Endodermal cell (in vitro differentiated cells): ENCODE measurements around the gene PHF21B. TPM values are rescaled to one million over a fixed set of nuclear protein-coding genes. Genes with fewer than 3 reads are reported as not detected.

Experiments
- DNase-seq: peaks from one replicate; pipeline ENCODE4 v3.0.0-alpha.2; 2017
- H3K27ac ChIP-seq: 2 replicates; pipeline ENCODE4 v1.5.1; 2013; ENCODE audit warnings: mild to moderate bottlenecking, low read depth, low read length, moderate library complexity
- H3K27me3 ChIP-seq: 2 replicates; pipeline ENCODE4 v1.6.1; 2013; ENCODE audit warnings: mild to moderate bottlenecking, low read length, moderate library complexity; ENCODE audit not compliant: insufficient read depth, control insufficient read depth, poor library complexity, severe bottlenecking
- H3K36me3 ChIP-seq: 2 replicates; pipeline ENCODE4 v1.7.0; 2013; ENCODE audit warnings: mild to moderate bottlenecking, low read length, moderate library complexity; ENCODE audit not compliant: control insufficient read depth, insufficient read depth
- H3K4me1 ChIP-seq: one replicate; pipeline ENCODE4 v1.7.0; 2013; ENCODE audit warnings: low read length; ENCODE audit not compliant: control insufficient read depth, insufficient read depth
- H3K4me3 ChIP-seq: 2 replicates; pipeline ENCODE4 v1.5.1; 2013; ENCODE audit warnings: mild to moderate bottlenecking, low read length, moderate library complexity
- H3K9ac ChIP-seq: 2 replicates; pipeline ENCODE4 v1.6.1; 2013; ENCODE audit warnings: mild to moderate bottlenecking, low read length, moderate library complexity; ENCODE audit not compliant: poor library complexity, severe bottlenecking; ENCODE audit errors: extremely low read depth
- H3K9me3 ChIP-seq: 2 replicates; pipeline ENCODE4 v1.6.1; 2013; ENCODE audit warnings: mild to moderate bottlenecking, low read length, moderate library complexity; ENCODE audit not compliant: control insufficient read depth
- H3K27ac Mint-ChIP-seq: 2 replicates; pipeline ENCODE4 v1.8.0; 2020; ENCODE audit warnings: mixed read lengths
- H3K27me3 Mint-ChIP-seq: 2 replicates; pipeline ENCODE4 v1.8.0; 2021; ENCODE audit warnings: mild to moderate bottlenecking, mixed read lengths; ENCODE audit not compliant: insufficient read depth
- H3K36me3 Mint-ChIP-seq: 2 replicates; pipeline ENCODE4 v1.8.0; 2020; ENCODE audit warnings: low read depth, mixed read lengths
- H3K4me1 Mint-ChIP-seq: 2 replicates; pipeline ENCODE4 v1.8.0; 2020; ENCODE audit warnings: mixed read lengths
- H3K4me3 Mint-ChIP-seq: 2 replicates; pipeline ENCODE4 v1.8.0; 2020; ENCODE audit warnings: mild to moderate bottlenecking, moderate library complexity, mixed read lengths
- H3K9me3 Mint-ChIP-seq: 2 replicates; pipeline ENCODE4 v1.8.0; 2020; ENCODE audit warnings: mild to moderate bottlenecking, mixed read lengths
- CTCF ChIP-seq: fragments of 200-600 bp; sonication (generic); conservative IDR thresholded peaks from 2 replicates; pipeline ENCODE4 v1.5.0; 2021; ENCODE audit warnings: antibody characterized with exemption, mild to moderate bottlenecking
- WGBS, 2 experiments: methylation state at CpG; one replicate each; pipeline versions ENCODE4 v1.1.5 to v1.1.7; 2013; ENCODE audit warnings: missing lambda C conversion rate in 2 of 2, mixed read lengths in 1 of 2; ENCODE audit not compliant: insufficient coverage in 1 of 2, insufficient read length in 1 of 2; 5-methylcytosine and 5-hydroxymethylcytosine counted together
- total RNA-seq, 2 donors: library from RNA; stranded (reverse); fragmentation: NEBNext Ultra II Directional in 1 of 2; extraction: Animal tissue kit (Norgen Biotek cat#: 25700) in 1 of 2; gene quantifications; 2 replicates in 1 of 2; 3 replicates in 1 of 2; pipeline ENCODE4 v1.2.1, GENCODE V29; 2021

The PHF21B gene
- total RNA-seq, 2 donors from 2014 or later: 57.5 to 69.2 TPM

DNA sequence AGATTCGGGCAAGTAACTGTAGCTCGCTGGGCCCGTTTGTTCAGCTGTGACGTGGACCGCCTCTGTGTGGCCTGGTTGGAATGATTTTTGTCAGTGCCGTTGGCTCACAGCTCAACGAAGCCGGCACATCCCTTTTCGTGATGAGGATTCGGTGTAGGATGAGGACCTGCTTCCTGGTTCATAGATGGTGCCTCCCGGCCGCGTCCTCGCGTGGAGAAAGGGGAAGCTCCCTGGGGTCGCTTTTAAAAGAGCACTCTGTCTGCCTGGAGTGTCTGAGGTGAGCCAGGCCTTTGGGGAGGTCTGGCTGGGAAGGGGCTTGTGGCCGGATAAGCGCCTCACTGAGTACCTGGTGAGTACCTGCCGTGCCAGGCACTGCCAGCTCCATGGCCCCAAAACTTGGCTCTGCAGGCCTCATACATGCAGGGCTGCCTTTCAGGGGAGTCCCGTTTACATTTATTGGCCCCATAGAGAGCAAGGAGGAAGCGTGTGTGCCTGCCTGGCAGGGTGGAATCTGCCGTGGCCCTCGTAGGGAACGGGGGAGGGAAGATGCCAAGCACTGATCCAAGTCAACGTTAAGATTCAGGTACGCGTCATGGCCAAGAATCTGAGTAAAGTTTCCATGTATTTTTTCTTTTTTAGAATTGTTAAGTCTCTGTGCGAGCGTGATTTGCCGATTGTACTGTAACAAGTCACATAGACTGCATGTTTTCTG is 169.0 kb downstream of the PHF21B start:
- Mint-ChIP-seq H3K9me3 (peaks cover 14% of the 10 kb centered on the region), H3K27me3 (no peaks in the 10 kb centered on the region), H3K4me3 (no peak overlapping the region), H3K4me1 (peaks cover 3% of the 10 kb centered on the region), H3K36me3 (peaks cover 40% of the 10 kb centered on the region), H3K27ac (peak overlapping the region; percentile 58)
- no peaks in the 10 kb centered on the region for H3K27me3 ChIP-seq
- H3K9me3 ChIP-seq: peaks cover 2% of the 10 kb centered on the region
- H3K9ac ChIP-seq: no peak overlapping the region
- H3K27ac ChIP-seq: no peak overlapping the region
- 90 to 91% methylated on average over 27 to 30 of the region's 30 CpGs for WGBS, 2 experiments
- no peaks in the 10 kb centered on the region for H3K4me1 ChIP-seq
- no peak for DNase-seq
- H3K36me3 ChIP-seq: peaks cover 1% of the 10 kb centered on the region
- TF ChIP-seq CTCF: no peak
- H3K4me3 ChIP-seq: no peak overlapping the region

DNA sequence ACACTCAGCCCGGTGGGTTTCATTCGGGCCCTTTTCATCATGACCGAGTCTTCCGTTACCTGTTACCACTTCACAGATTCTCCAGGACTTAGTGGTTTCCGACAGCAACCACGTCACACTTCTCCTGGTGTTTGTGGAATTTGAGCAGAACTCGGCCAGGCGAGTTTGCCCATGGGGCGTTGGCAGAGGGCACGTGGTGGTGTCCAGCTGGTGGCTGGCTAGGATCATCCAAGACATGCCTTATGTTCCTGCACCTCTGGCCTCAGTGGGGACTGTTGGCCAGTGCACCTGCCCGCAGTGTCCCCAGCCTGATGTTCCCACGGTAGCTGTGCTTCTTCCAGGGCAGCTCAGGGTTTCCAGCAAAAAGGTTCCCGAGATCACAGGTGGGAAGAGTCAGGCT is 170.1 kb downstream of the PHF21B start:
- Mint-ChIP-seq H3K9me3 (peaks cover 13% of the 10 kb centered on the region), H3K4me1 (peaks cover 3% of the 10 kb centered on the region), H3K4me3 (no peak overlapping the region), H3K27ac (no peak overlapping the region), H3K36me3 (peaks cover 38% of the 10 kb centered on the region), H3K27me3 (no peaks in the 10 kb centered on the region)
- H3K27ac ChIP-seq: no peak overlapping the region
- DNase-seq: no peak
- H3K36me3 ChIP-seq: peaks cover 4% of the 10 kb centered on the region
- no peak overlapping the region for H3K9ac ChIP-seq
- no peaks in the 10 kb centered on the region for H3K4me1 ChIP-seq
- H3K4me3 ChIP-seq: no peak overlapping the region
- H3K27me3 ChIP-seq: no peaks in the 10 kb centered on the region
- WGBS, 2 experiments: 93 to 96% methylated on average over 13 of the region's 13 CpGs
- peaks cover 10% of the 10 kb centered on the region for H3K9me3 ChIP-seq
- TF ChIP-seq CTCF: no peak

DNA sequence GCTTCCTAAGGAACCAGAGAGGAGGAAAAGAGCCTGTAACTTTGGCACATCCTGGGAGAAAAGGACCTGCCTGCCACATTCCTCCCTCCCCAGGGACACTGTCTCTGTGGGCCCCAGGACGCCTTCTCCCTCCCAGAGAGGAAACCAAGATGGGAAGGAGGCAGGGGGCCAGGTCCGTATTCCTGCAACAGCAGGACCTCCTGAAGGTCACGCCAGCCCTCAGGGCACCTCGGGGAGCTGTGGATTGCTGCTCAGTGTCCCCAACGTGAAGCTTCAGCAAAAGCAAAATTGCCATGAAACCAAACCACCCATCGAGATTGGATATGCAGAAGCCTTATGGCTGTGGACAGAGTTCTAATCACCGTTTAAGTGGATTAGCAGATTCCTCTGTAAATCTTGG is 170.7 kb downstream of the PHF21B start:
- no peak overlapping the region for H3K27ac ChIP-seq
- H3K9ac ChIP-seq: no peak overlapping the region
- H3K4me3 ChIP-seq: no peak overlapping the region
- H3K4me1 ChIP-seq: no peaks in the 10 kb centered on the region
- Mint-ChIP-seq H3K9me3 (peaks cover 11% of the 10 kb centered on the region), H3K36me3 (peaks cover 40% of the 10 kb centered on the region), H3K27me3 (no peaks in the 10 kb centered on the region), H3K27ac (no peak overlapping the region), H3K4me1 (peaks cover 3% of the 10 kb centered on the region), H3K4me3 (no peak overlapping the region)
- H3K36me3 ChIP-seq: peaks cover 7% of the 10 kb centered on the region
- peaks cover 15% of the 10 kb centered on the region for H3K9me3 ChIP-seq
- no peak for TF ChIP-seq CTCF
- DNase-seq: no peak
- WGBS, 2 experiments: 84 to 89% methylated on average over 6 to 7 of the region's 7 CpGs
- H3K27me3 ChIP-seq: no peaks in the 10 kb centered on the region
